GM21825 (cell line): ENCODE results near the gene JOSD2.

Experiments used
- ATAC-seq: cut with Tn5 transposase; IDR thresholded peaks from one replicate; pipeline ENCODE4 v1.9.1; 2021; ENCODE audit warnings: mild to moderate bottlenecking, moderate library complexity; ENCODE audit not compliant: unreplicated experiment

JOSD2 gene

GRCh38 chr19:50496189-50497021 lies 14.6 kb downstream of the JOSD2 start:
- ATAC-seq, result no peak

- no peak for ATAC-seq
Observed at GRCh38 chr19:50495020-50495531, 15.9 kb downstream of the JOSD2 start.

- no peak for ATAC-seq
Observed at GRCh38 chr19:50494186-50495019, 16.6 kb downstream of the JOSD2 start.

- no peak for ATAC-seq
Observed at GRCh38 chr19:50493171-50493570, 17.8 kb downstream of the JOSD2 start.

- ATAC-seq, result no peak
Observed at GRCh38 chr19:50492303-50493052, 18.5 kb downstream of the JOSD2 start.

- no peak for ATAC-seq
Observed at GRCh38 chr19:50490991-50491472, 20.0 kb downstream of the JOSD2 start.

- ATAC-seq, result no peak
Observed at GRCh38 chr19:50490411-50490811, 20.6 kb downstream of the JOSD2 start.

- no peak for ATAC-seq
Observed at GRCh38 chr19:50489461-50490011, 21.5 kb downstream of the JOSD2 start.

GRCh38 chr19:50488389-50489194 lies 22.4 kb downstream of the JOSD2 start:
- ATAC-seq, result no peak

- ATAC-seq, result no peak
Observed at GRCh38 chr19:50486823-50487515, 24.0 kb downstream of the JOSD2 start.

GRCh38 chr19:50485284-50485955 lies 25.6 kb downstream of the JOSD2 start:
- no peak for ATAC-seq

GRCh38 chr19:50482916-50483315 lies 28.1 kb downstream of the JOSD2 start:
- no peak for ATAC-seq

GRCh38 chr19:50482271-50482855 lies 28.6 kb downstream of the JOSD2 start:
- ATAC-seq, result no peak

GRCh38 chr19:50481351-50482149 lies 29.4 kb downstream of the JOSD2 start:
- no peak for ATAC-seq

- ATAC-seq, result no peak
Observed at GRCh38 chr19:50480281-50481111, 30.5 kb downstream of the JOSD2 start.

GRCh38 chr19:50479761-50480251 lies 31.2 kb downstream of the JOSD2 start:
- ATAC-seq, result no peak
